ENCODE results near the gene UQCRH.

UQCRH gene

GRCh38 chr1:46340404-46341221 lies 37.1 kb downstream of the UQCRH start, which contains the start of gene NSUN4 (continued):
- TF ChIP-seq KLF17 (tag by site-specific recombination; IDR thresholded peaks at IDR 0.05) (peak; percentile 69), ZNF366 (tag by site-specific recombination; conservative IDR thresholded peaks at IDR 0.05) (peak; percentile 93), KLF7 (tag by site-specific recombination; IDR thresholded peaks at IDR 0.05; ENCODE audit: borderline replicate concordance) (0 out of 2 replicates have a peak, but pooled peaks have one; percentile 23), ZNF664 (tag by site-specific recombination; IDR thresholded peaks at IDR 0.05) (no peak), ZNF639 (tag by site-specific recombination; IDR thresholded peaks at IDR 0.05) (peak; percentile 18; the same call in 1 of the 2 replicates), REPIN1 (tag by site-specific recombination; IDR thresholded peaks at IDR 0.05; ENCODE audit: low read depth) (peak; percentile 93; the same call in 1 of the 2 replicates), HIC1 (tag by site-specific recombination; IDR thresholded peaks at IDR 0.05) (no peak), ZNF423 (tag by site-specific recombination; IDR thresholded peaks at IDR 0.05) (peak; percentile 18; the same call in 1 of the 2 replicates), ZEB2 (tag by site-specific recombination; IDR thresholded peaks at IDR 0.05) (peak; percentile 94), ZNF175 (tag by site-specific recombination; IDR thresholded peaks at IDR 0.05) (no peak), ZNF677 (tag by site-specific recombination; IDR thresholded peaks at IDR 0.05) (peak; percentile 11; the same call in 1 of the 2 replicates), ZBTB11 (tag by site-specific recombination; conservative IDR thresholded peaks at IDR 0.05; ENCODE audit: low read depth) (peak; percentile 99), ZNF610 (tag by site-specific recombination; IDR thresholded peaks at IDR 0.05; ENCODE audit: borderline replicate concordance) (peak; percentile 89; the same call in 1 of the 2 replicates), GLIS2 (tag by site-specific recombination; IDR thresholded peaks at IDR 0.05) (peak; percentile 82), KLF10 (tag by site-specific recombination; IDR thresholded peaks at IDR 0.05) (peak; percentile 72; the same call in 1 of the 2 replicates), ZNF132 (tag by site-specific recombination; IDR thresholded peaks at IDR 0.05; ENCODE audit: borderline replicate concordance) (no peak), ZNF221 (tag by site-specific recombination; IDR thresholded peaks at IDR 0.05; ENCODE audit: borderline replicate concordance) (no peak), OSR2 (tag by site-specific recombination; IDR thresholded peaks at IDR 0.05) (peak; percentile 55; the same call in 1 of the 2 replicates), INSM2 (tag by site-specific recombination; IDR thresholded peaks at IDR 0.05) (peak; percentile 16; the same call in 1 of the 2 replicates), ZFP69B (tag by site-specific recombination; IDR thresholded peaks at IDR 0.05) (no peak; the same call in 1 of the 2 replicates), ZNF202 (tag by site-specific recombination; IDR thresholded peaks at IDR 0.05; ENCODE audit: borderline replicate concordance) (no peak), ZNF48 (tag by site-specific recombination; IDR thresholded peaks at IDR 0.05) (no peak), ZNF571 (tag by site-specific recombination; IDR thresholded peaks at IDR 0.05) (no peak), WT1 (tag by site-specific recombination; IDR thresholded peaks at IDR 0.05) (peak; percentile 34; the same call in 1 of the 2 replicates), ZNF2 (tag by site-specific recombination; IDR thresholded peaks at IDR 0.05) (peak; percentile 79), ZNF449 (tag by site-specific recombination; IDR thresholded peaks at IDR 0.05) (0 out of 2 replicates have a peak, but pooled peaks have one; percentile 11), SCRT2 (tag by site-specific recombination; IDR thresholded peaks at IDR 0.05) (peak; percentile 100), ZNF341 (tag by site-specific recombination; IDR thresholded peaks at IDR 0.05; ENCODE audit: low read depth) (peak; percentile 75)
